Activated CD8-positive, alpha-beta memory T cell treated with anti-CD3 and anti-CD28 coated beads for 36 hours (primary cell): ENCODE results near the gene PNPLA6. TPM values are rescaled to one million over a fixed set of nuclear protein-coding genes. Genes with fewer than 3 reads are reported as not detected.

Experiments used
- CTCF ChIA-PET: fragments of 350-600 bp; sonication (Branson Sonifier 250); formaldehyde crosslinking; loops from one replicate; lab custom pipeline; 2021; ENCODE audit warnings: antibody characterized with exemption; lab: Charles Lee
- POLR2A ChIA-PET: fragments of 350-600 bp; sonication (Branson Sonifier 250); formaldehyde crosslinking; loops from one replicate; lab custom pipeline; 2021; ENCODE audit warnings: antibody characterized with exemption; lab: Charles Lee
- total RNA-seq, 2 experiments: library from RNA; stranded (reverse); gene quantifications; one replicate each; pipeline ENCODE4 v1.2.3, GENCODE V29; 2021

PNPLA6 gene
- 100 to 1,000 TPM; 114 to 115 TPM for total RNA-seq

- ChIA-PET POLR2A (interaction anchor here (0.5 to 0.6 kb wide), 2 partner anchors 23 to 911 kb away, joined by 3 to 4 read pairs; no protein-coding TSS in a partner anchor), CTCF (interaction anchor here (0.6 to 1.4 kb wide), 5 partner anchors 12 to 181 kb away, joined by 3 to 5 read pairs (median 3); partner anchors contain the start of genes MCOLN1 and TRAPPC5)
Observed at GRCh38 chr19:7535047-7535997, at the start of gene PNPLA6. Gene PNPLA6 (plus strand): TSS chr19:7535717. CDS start chr19:7535789, 72 bp downstream.

DNA sequence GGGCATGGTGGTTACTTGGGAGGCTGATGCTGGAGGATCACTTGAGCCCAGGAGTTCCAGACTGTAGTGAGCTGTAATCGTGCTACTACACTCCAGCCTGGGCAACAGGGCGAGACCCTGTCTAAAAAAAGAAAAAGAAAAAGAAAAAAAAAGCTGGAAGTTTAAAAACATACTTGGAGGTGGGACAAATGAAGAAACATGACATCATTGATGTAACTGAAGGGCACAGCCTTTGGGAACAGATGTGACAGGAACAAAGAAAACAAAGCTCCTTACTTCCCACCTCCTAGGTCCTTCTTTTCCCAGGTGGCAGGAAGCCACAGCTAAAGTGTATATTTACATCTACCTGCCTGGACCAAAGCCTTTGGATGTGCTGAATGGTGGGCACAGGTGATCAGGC, 48.6 kb upstream of the PNPLA6 start:
- ChIA-PET POLR2A (no interaction called here), CTCF (interaction anchor here (1.3 kb wide), 1 partner anchor 82 kb away, joined by 4 read pairs; no protein-coding TSS in a partner anchor)

GRCh38 chr19:7488736-7489353, 46.7 kb upstream of the PNPLA6 start, which contains the start of gene PEX11G:
Gene PEX11G (minus strand): TSS chr19:7489035. CDS start chr19:7489010, 25 bp downstream.
- POLR2A ChIA-PET, result no interaction called here
- CTCF ChIA-PET, result interaction anchor here (0.7 kb wide), 1 partner anchor 122 kb away, joined by 4 read pairs; no protein-coding TSS in a partner anchor

- ChIA-PET CTCF (interaction anchor here (0.7 kb wide), 1 partner anchor 123 kb away, joined by 4 read pairs; no protein-coding TSS in a partner anchor), POLR2A (interaction anchor here (0.6 kb wide), 1 partner anchor 545 kb away, joined by 6 read pairs; no protein-coding TSS in a partner anchor)
Observed at GRCh38 chr19:7489609-7490044, 45.9 kb upstream of the PNPLA6 start.

- ChIA-PET POLR2A (no interaction called here), CTCF (no interaction called here)
Observed at GRCh38 chr19:7492142-7492541, 43.4 kb upstream of the PNPLA6 start.

- CTCF ChIA-PET, result no interaction called here
- POLR2A ChIA-PET, result no interaction called here
Observed at GRCh38 chr19:7492558-7492957, 43.0 kb upstream of the PNPLA6 start.

GRCh38 chr19:7494416-7495098, 41.0 kb upstream of the PNPLA6 start:
- CTCF ChIA-PET, result interaction anchor here (0.6 kb wide), 1 partner anchor 140 kb away, joined by 4 read pairs; no protein-coding TSS in a partner anchor
- POLR2A ChIA-PET, result interaction anchor here (0.5 kb wide), 1 partner anchor 87 kb away, joined by 5 read pairs; no protein-coding TSS in a partner anchor

- ChIA-PET CTCF (interaction anchor here (0.5 to 1.6 kb wide), 5 partner anchors 26 to 357 kb away, joined by 3 to 4 read pairs (median 3); no protein-coding TSS in a partner anchor), POLR2A (interaction anchor here (0.6 kb wide), 1 partner anchor 71 kb away, joined by 3 read pairs; no protein-coding TSS in a partner anchor)
Observed at GRCh38 chr19:7497292-7497691, 38.2 kb upstream of the PNPLA6 start.

GRCh38 chr19:7500811-7501450, 34.6 kb upstream of the PNPLA6 start:
- POLR2A ChIA-PET, result interaction anchor here (0.6 to 0.9 kb wide), 2 partner anchors 10 to 36 kb away, joined by 3 to 5 read pairs; no protein-coding TSS in a partner anchor

DNA sequence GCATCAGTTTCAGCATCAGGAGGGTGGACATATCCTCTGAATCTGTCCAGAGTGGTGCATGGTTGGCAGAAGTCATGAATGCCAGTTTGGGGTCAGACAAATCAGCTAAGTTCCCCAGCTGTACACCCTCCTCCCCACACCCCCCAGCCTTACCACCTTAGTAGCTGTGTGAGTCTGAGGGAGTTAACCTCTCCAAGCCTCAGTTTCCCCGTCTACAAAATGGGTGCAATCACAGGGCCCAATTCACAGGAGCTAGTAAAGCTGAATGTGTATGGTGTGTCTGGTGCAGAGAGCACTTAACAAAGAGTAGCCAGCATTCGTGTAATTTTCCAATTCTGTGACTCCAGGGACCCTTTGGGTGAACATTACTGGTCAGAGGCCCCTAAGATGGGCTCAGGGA, 33.0 kb upstream of the PNPLA6 start:
- CTCF ChIA-PET, result interaction anchor here (1.0 kb wide), 1 partner anchor 19 kb away, joined by 3 read pairs; no protein-coding TSS in a partner anchor

More at GRCh38 chr19:7500811-7501450, 34.6 kb upstream of the PNPLA6 start:
- CTCF ChIA-PET, result interaction anchor here (0.6 to 1.7 kb wide), 2 partner anchors 11 to 310 kb away, joined by 3 to 4 read pairs; no protein-coding TSS in a partner anchor

GRCh38 chr19:7504684-7505083, 30.8 kb upstream of the PNPLA6 start:
- CTCF ChIA-PET, result no interaction called here
- POLR2A ChIA-PET, result no interaction called here

More for the DNA sequence above, 33.0 kb upstream of the PNPLA6 start:
- POLR2A ChIA-PET, result no interaction called here

DNA sequence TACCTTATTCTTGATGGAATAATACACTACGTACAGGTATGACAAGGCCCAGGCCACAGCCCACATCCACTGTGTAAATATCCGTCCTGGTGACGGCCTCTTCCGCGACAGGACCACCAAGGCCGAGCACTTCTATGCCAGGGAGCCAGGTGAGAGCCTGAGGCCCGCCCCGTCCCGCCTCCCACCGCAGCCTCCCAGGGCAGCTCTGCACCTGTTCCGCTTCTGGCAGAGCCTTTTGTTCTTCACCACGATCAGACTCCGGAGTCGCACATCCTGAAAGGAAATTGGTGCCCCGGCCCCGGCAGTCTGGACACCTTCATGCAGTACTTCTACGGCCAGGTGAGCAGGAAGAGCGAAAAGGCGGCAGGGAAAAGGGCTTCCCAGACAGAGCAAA, 30.2 kb upstream of the PNPLA6 start:
- ChIA-PET CTCF (no interaction called here), POLR2A (no interaction called here)

- ChIA-PET CTCF (no interaction called here), POLR2A (no interaction called here)
Observed at GRCh38 chr19:7505682-7506384, 29.7 kb upstream of the PNPLA6 start.

- POLR2A ChIA-PET, result no interaction called here
- CTCF ChIA-PET, result no interaction called here
Observed at GRCh38 chr19:7506385-7507328, 28.9 kb upstream of the PNPLA6 start.

DNA sequence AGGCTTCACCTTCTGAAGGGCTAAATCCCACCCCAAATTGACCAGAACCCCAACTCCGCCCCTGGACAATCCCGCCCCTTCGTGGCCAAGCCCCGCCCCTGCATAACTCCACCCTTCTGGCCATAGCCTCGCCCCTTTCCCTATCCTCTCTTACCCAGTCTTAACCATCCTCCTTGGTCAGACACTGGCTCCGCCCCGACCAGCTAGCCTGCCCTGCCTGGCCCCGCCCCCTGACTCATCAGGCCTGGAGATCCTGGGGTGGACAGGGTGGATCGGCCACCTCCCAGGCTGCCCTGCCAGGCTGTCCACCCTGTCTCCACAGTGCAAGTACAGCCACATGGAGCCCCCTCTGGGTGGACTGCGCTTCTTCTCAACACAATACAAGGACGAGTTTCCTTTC, 27.6 kb upstream of the PNPLA6 start:
- CTCF ChIA-PET, result no interaction called here
- POLR2A ChIA-PET, result no interaction called here

DNA sequence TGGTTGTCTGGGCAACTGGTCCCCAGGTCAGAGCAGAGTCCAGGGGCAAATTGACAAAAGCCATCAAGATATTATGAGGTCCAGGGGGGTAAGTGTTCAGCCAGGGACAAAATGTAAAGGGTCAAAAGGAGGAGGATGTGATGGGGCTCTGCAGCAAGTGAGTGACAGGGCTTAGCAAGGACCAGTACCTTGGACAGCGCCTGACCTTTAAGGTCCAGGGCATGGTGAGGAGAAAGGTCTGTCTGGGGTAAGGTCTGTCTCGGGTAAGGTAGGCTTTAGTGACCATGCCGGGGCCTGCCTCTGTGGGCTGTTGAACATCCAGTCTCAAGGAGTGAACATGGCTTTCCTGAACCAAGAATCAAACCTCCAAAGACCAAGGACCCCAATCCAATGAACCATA, 25.9 kb upstream of the PNPLA6 start:
- ChIA-PET CTCF (no interaction called here), POLR2A (no interaction called here)
